SK-N-MC (cell line): ENCODE data around the gene SLC33A1.
A peak's percentile ranks its signal among the peaks of the same experiment; 100 is the strongest.
"Not testable (repeated sequence)": the region's sequence is repeated elsewhere in the genome, so short reads cannot be mapped to it uniquely, and the experiment has no call there.

Experiments
- DNase-seq: peaks from one replicate; pipeline ENCODE4 v3.0.0-alpha.2; 2011; ENCODE audit warnings: low read depth, low spot score
- H3K27ac ChIP-seq: fragments of 200-600 bp; sonication (generic); 2 replicates; pipeline ENCODE4 v1.5.1; 2016; ENCODE audit warnings: mixed run types
- H3K36me3 ChIP-seq: fragments of 200-600 bp; sonication (generic); 2 replicates; pipeline ENCODE4 v1.6.1; 2017; ENCODE audit warnings: antibody characterized with exemption, low read length, mixed read lengths; ENCODE audit not compliant: insufficient read depth
- H3K4me3 ChIP-seq: fragments of 200-600 bp; sonication (generic); 2 replicates; pipeline ENCODE4 v1.5.1; 2016
- H3K9ac ChIP-seq: fragments of 200-600 bp; sonication (generic); 2 replicates; pipeline ENCODE4 v1.8.0; 2017; ENCODE audit warnings: mixed run types, mixed read lengths; ENCODE audit not compliant: insufficient read length
- H3K9me3 ChIP-seq: fragments of 200-600 bp; sonication (generic); 2 replicates; pipeline ENCODE4 v1.6.1; 2017; ENCODE audit warnings: low read depth, mild to moderate bottlenecking, antibody characterized with exemption, low read length, moderate library complexity, mixed read lengths
- EZH2 ChIP-seq: fragments of 200-600 bp; sonication (generic); IDR thresholded peaks from one replicate; pipeline ENCODE4 v1.6.1; 2017; ENCODE audit warnings: antibody characterized with exemption
- FOXP2 ChIP-seq: optimal IDR thresholded peaks from 2 replicates; pipeline ENCODE3; 2011; ENCODE audit warnings: mild to moderate bottlenecking, moderate library complexity; ENCODE audit not compliant: insufficient read depth; ENCODE audit errors: extremely low read length, control extremely low read depth
- POLR2AphosphoS5 ChIP-seq: IDR thresholded peaks from 2 replicates; pipeline ENCODE4 v1.6.1; 2012; ENCODE audit warnings: mild to moderate bottlenecking, low read depth, low read length, borderline replicate concordance

Gene SLC33A1

GRCh38 chr3:155854141-155854940 is at the start of gene SLC33A1:
Gene SLC33A1, minus strand, starts transcription at chr3:155854427. Its CDS starts 430 bp downstream, at chr3:155853997.
- peak within 1 kb of the TSS; percentile 84 for H3K4me3 ChIP-seq
- TF ChIP-seq POLR2AphosphoS5: peak; percentile 87
- TF ChIP-seq FOXP2: peak; percentile 98
- no peak for TF ChIP-seq EZH2
- no peaks in the 10 kb centered on the region for H3K36me3 ChIP-seq
- no peaks in the 10 kb centered on the region for H3K9me3 ChIP-seq
- peak; percentile 98 for DNase-seq
- H3K9ac ChIP-seq: peak within 1 kb of the TSS; percentile 93
- H3K27ac ChIP-seq: peak within 1 kb of the TSS; percentile 88

- TF ChIP-seq EZH2 (no peak), POLR2AphosphoS5 (no peak), FOXP2 (no peak)
- H3K4me3 ChIP-seq: no peak overlapping the region
Observed at GRCh38 chr3:155895379-155895900, 41.2 kb upstream of the SLC33A1 start.

DNA sequence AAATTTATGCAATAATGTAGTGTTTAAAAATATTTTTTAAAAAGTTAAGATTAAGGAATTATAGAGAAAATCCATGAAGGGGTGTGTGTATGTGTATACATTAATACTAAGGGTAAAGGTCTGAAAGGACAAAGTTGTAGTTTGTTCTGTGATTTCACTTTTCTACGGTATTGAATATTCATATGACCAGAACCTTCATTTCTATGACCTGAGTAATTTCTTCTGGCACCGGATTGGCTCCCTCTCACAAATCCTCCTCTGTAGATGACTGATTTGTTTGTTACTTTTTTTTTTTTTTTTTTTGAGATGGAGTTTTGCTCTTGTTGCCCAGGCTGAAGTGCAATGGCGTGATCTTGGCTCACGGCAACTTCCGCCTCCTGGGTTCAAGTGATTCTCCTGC is 37.1 kb upstream of the SLC33A1 start:
- no peak overlapping the region for H3K27ac ChIP-seq
- no peak for DNase-seq
- H3K9me3 ChIP-seq: no peaks in the 10 kb centered on the region
- H3K36me3 ChIP-seq: peaks cover 46% of the 10 kb centered on the region
- no peak overlapping the region for H3K9ac ChIP-seq
- H3K4me3 ChIP-seq: no peak overlapping the region
- TF ChIP-seq FOXP2 (no peak), EZH2 (no peak), POLR2AphosphoS5 (no peak)

More at GRCh38 chr3:155895379-155895900, 41.2 kb upstream of the SLC33A1 start:
- DNase-seq: no peak
- H3K9ac ChIP-seq: no peak overlapping the region
- peaks cover 79% of the 10 kb centered on the region for H3K36me3 ChIP-seq
- no peak overlapping the region for H3K27ac ChIP-seq
- H3K9me3 ChIP-seq: no peaks in the 10 kb centered on the region

- Histone ChIP-seq H3K9ac (no peak overlapping the region), H3K4me3 (peak overlapping the region; percentile 23; the same call in 1 of the 2 replicates), H3K27ac (peak overlapping the region; percentile 80), H3K36me3 (peaks cover 43% of the 10 kb centered on the region), H3K9me3 (no peaks in the 10 kb centered on the region)
- peak; percentile 50 for DNase-seq
- TF ChIP-seq EZH2: no peak
- TF ChIP-seq POLR2AphosphoS5: no peak
- no peak for TF ChIP-seq FOXP2
Observed at GRCh38 chr3:155890671-155891190, 36.5 kb upstream of the SLC33A1 start.

- Histone ChIP-seq H3K4me3 (peak overlapping the region; percentile 23), H3K9me3 (no peaks in the 10 kb centered on the region), H3K36me3 (peaks cover 35% of the 10 kb centered on the region), H3K9ac (peak overlapping the region; percentile 42), H3K27ac (peak overlapping the region; percentile 80)
- no peak for DNase-seq
- TF ChIP-seq POLR2AphosphoS5 (no peak), EZH2 (no peak), FOXP2 (no peak)
Observed at GRCh38 chr3:155889952-155890351, 35.7 kb upstream of the SLC33A1 start.

- DNase-seq: no peak
- H3K36me3 ChIP-seq: peaks cover 28% of the 10 kb centered on the region
- TF ChIP-seq EZH2 (no peak), FOXP2 (no peak), POLR2AphosphoS5 (no peak)
- H3K4me3 ChIP-seq: no peak overlapping the region
- H3K9me3 ChIP-seq: no peaks in the 10 kb centered on the region
- peak overlapping the region; percentile 28; the same call in 1 of the 2 replicates for H3K27ac ChIP-seq
- H3K9ac ChIP-seq: no peak overlapping the region
Observed at GRCh38 chr3:155889212-155889611, 35.0 kb upstream of the SLC33A1 start.

GRCh38 chr3:155886915-155887314 is 32.7 kb upstream of the SLC33A1 start:
- no peak overlapping the region for H3K4me3 ChIP-seq
- no peak for DNase-seq
- H3K9ac ChIP-seq: no peak overlapping the region
- TF ChIP-seq POLR2AphosphoS5: no peak
- TF ChIP-seq FOXP2: no peak
- TF ChIP-seq EZH2: no peak
- H3K9me3 ChIP-seq: no peaks in the 10 kb centered on the region
- peaks cover 8% of the 10 kb centered on the region; the same call in 1 of the 2 replicates for H3K36me3 ChIP-seq
- peak overlapping the region; percentile 33; the same call in 1 of the 2 replicates for H3K27ac ChIP-seq

DNA sequence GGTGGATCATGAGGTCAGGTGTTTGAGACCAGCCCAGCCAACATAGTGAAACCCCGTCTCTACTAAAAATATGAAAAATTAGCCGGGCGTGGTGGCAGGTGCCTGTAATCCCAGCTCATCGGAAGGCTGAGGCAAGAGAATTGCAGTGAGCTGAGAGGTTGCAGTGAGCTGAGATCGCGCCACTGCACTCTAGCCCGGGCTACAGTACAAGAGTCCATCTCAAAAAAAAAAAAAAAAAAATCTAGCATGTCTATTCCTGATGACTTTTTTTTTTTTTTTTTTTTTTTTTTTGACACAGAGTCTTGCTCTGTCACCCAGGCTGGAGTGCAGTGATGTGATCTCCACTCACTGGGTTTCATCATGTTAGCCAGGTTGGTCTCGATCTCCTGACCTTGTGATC is 32.1 kb upstream of the SLC33A1 start:
- not testable (repeated sequence) for H3K4me3 ChIP-seq, H3K27ac ChIP-seq, DNase-seq, H3K9me3 ChIP-seq, H3K36me3 ChIP-seq, H3K9ac ChIP-seq

DNA sequence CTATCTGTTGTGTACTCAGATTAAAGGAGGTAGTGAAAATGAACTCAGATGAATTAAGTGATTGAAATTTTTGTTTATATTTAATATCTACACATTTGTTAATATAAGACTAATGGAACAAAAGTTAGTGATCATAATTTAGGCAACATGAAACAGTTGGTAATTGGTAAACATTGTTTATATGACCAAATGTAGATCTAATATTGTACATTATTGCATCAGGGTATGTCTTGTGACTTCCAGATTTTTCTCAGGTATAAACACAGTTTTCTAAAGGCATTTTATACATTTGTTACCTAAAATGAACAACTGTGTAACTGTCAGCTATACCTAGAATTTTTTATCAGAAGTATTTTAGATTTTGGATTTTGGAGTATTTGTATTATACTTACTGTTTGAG is 31.1 kb upstream of the SLC33A1 start:
- Histone ChIP-seq H3K4me3 (no peak overlapping the region), H3K9ac (no peak overlapping the region), H3K27ac (peak overlapping the region; percentile 35; the same call in 1 of the 2 replicates), H3K9me3 (no peaks in the 10 kb centered on the region), H3K36me3 (peaks cover 9% of the 10 kb centered on the region; the same call in 1 of the 2 replicates)
- no peak for DNase-seq
- TF ChIP-seq POLR2AphosphoS5 (no peak), EZH2 (no peak), FOXP2 (no peak)
